SK-N-SH (cell line): ENCODE measurements around the gene PPIH. TPM values are rescaled to one million over a fixed set of nuclear protein-coding genes. Genes with fewer than 3 reads are reported as not detected.

ENCODE experiments used
- CTCF ChIA-PET: fragments of 300-600, 350-600 bp; formaldehyde crosslinking; extraction: SDS; loops from one replicate; lab custom pipeline; 2021; lab: Yijun Ruan, JAX
- POLR2A ChIA-PET: fragments of 350-600 bp; sonication (Branson Sonifier 250); formaldehyde crosslinking; extraction: SDS; loops from one replicate; lab custom pipeline; 2020; ENCODE audit warnings: antibody characterized with exemption, inconsistent platforms; lab: Yijun Ruan, JAX
- DNase-seq: peaks from one replicate; pipeline ENCODE4 v3.0.0; 2012
- H2AFZ ChIP-seq: fragments of 200-600 bp; sonication (generic); 2 replicates; pipeline ENCODE4 v1.8.1; 2016; ENCODE audit warnings: antibody characterized with exemption, mild to moderate bottlenecking, low read depth
- H3F3A ChIP-seq: fragments of 200-600 bp; sonication (generic); replicated peaks from 2 replicates; pipeline ENCODE3; 2016; ENCODE audit warnings: antibody characterized with exemption, mild to moderate bottlenecking; ENCODE audit not compliant: insufficient read depth
- H3K27ac ChIP-seq, 2 experiments: fragments of 200-500 bp in 1 of 2; fragments of 200-600 bp in 1 of 2; sonication (Bioruptor generic) in 1 of 2; sonication (generic), shearing (Covaris generic) in 1 of 2; 2 replicates each; pipeline versions ENCODE4 v1.5.1 to v1.6.1; 2014 to 2016; ENCODE audit warnings: low read depth in 2 of 2, inconsistent platforms in 1 of 2, low read length in 1 of 2, mild to moderate bottlenecking in 1 of 2, mixed read lengths in 1 of 2
- H3K27me3 ChIP-seq: fragments of 200-600 bp; sonication (generic), shearing (Covaris generic); 2 replicates; pipeline ENCODE4 v1.6.1; 2016; ENCODE audit warnings: mixed run types; ENCODE audit not compliant: insufficient read depth
- H3K36me3 ChIP-seq, 2 experiments: fragments of 200-500 bp in 1 of 2; fragments of 200-600 bp in 1 of 2; sonication (Bioruptor generic) in 1 of 2; sonication (generic) in 1 of 2; replicated peaks in 1 of 2; 2 replicates each; pipeline versions ENCODE3 to v1.5.1; 2014 to 2016; ENCODE audit warnings: low read length in 1 of 2, mild to moderate bottlenecking in 1 of 2; ENCODE audit not compliant: insufficient read depth in 2 of 2, control insufficient read depth in 1 of 2
- H3K4me1 ChIP-seq, 2 experiments: fragments of 200-500 bp in 1 of 2; fragments of 200-600 bp in 1 of 2; sonication (Bioruptor generic) in 1 of 2; sonication (generic), shearing (Covaris generic) in 1 of 2; 2 replicates each; pipeline versions ENCODE4 v1.5.1 to v1.6.1; 2014 to 2016; ENCODE audit warnings: low read depth in 1 of 2, low read length in 1 of 2, mixed run types in 1 of 2; ENCODE audit not compliant: insufficient read depth in 2 of 2, control insufficient read depth in 1 of 2
- H3K4me2 ChIP-seq: fragments of 200-600 bp; sonication (generic), shearing (Covaris generic); 2 replicates; pipeline ENCODE4 v1.6.1; 2017; ENCODE audit warnings: mixed run types
- H3K4me3 ChIP-seq, 2 experiments: fragments of 200-500 bp in 1 of 2; fragments of 200-600 bp in 1 of 2; sonication (Bioruptor generic) in 1 of 2; sonication (generic), shearing (Covaris generic) in 1 of 2; 2 replicates each; pipeline versions ENCODE4 v1.5.1 to v1.8.1; 2014 to 2016; ENCODE audit warnings: low read depth in 2 of 2, inconsistent platforms in 1 of 2, low read length in 1 of 2, mild to moderate bottlenecking in 1 of 2, mixed read lengths in 1 of 2, moderate library complexity in 1 of 2
- H3K79me2 ChIP-seq: fragments of 200-600 bp; sonication (generic); 2 replicates; pipeline ENCODE4 v1.8.1; 2017; ENCODE audit warnings: mild to moderate bottlenecking; ENCODE audit not compliant: insufficient read depth
- H3K9ac ChIP-seq: fragments of 200-600 bp; sonication (generic); 2 replicates; pipeline ENCODE4 v1.6.1; 2017; ENCODE audit warnings: mixed run types
- H3K9me2 ChIP-seq: fragments of 200-600 bp; sonication (generic); 2 replicates; pipeline ENCODE4 v1.6.1; 2017; ENCODE audit warnings: mixed run types
- H3K9me3 ChIP-seq: fragments of 200-600 bp; sonication (generic); 2 replicates; pipeline ENCODE4 v1.6.1; 2017; ENCODE audit warnings: mixed run types, mild to moderate bottlenecking, moderate library complexity
- H4K20me1 ChIP-seq: fragments of 200-600 bp; sonication (generic); 2 replicates; pipeline ENCODE4 v1.6.1; 2017; ENCODE audit warnings: mild to moderate bottlenecking, mixed run types; ENCODE audit not compliant: insufficient read depth
- EZH2phosphoT487 ChIP-seq: fragments of 200-600 bp; sonication (generic); IDR thresholded peaks from 2 replicates; pipeline ENCODE4 v1.6.1; 2017; ENCODE audit warnings: low read depth, mixed run types, mild to moderate bottlenecking, antibody characterized with exemption, moderate library complexity, borderline replicate concordance
- FOXJ3 ChIP-seq: sonication (generic); formaldehyde crosslinking; IDR thresholded peaks from 2 replicates; pipeline ENCODE4 v1.5.1; 2020; ENCODE audit warnings: mild to moderate bottlenecking, missing genetic modification reagents
- GATA2 ChIP-seq: sonication (generic); formaldehyde crosslinking; IDR thresholded peaks from 2 replicates; pipeline ENCODE4 v1.5.0; 2020; ENCODE audit warnings: mild to moderate bottlenecking, missing genetic modification reagents
- IRF3 ChIP-seq: fragments of 150-350 bp; IDR thresholded peaks from 2 replicates; pipeline ENCODE4 v1.6.1; 2016; ENCODE audit warnings: mild to moderate bottlenecking, low read depth, low read length
- MXI1 ChIP-seq: IDR thresholded peaks from 2 replicates; pipeline ENCODE4 v1.6.1; 2012; ENCODE audit warnings: mild to moderate bottlenecking, low read depth, low read length, improper control_type of control experiment
- NFIC ChIP-seq: IDR thresholded peaks from 2 replicates; pipeline ENCODE4 v1.4.0; 2012; ENCODE audit warnings: borderline replicate concordance
- NRF1 ChIP-seq: IDR thresholded peaks from 2 replicates; pipeline ENCODE4 v1.6.1; 2012; ENCODE audit warnings: low read depth, mild to moderate bottlenecking, low read length
- REST ChIP-seq: IDR thresholded peaks from 2 replicates; pipeline ENCODE4 v1.6.1; 2012; ENCODE audit warnings: mild to moderate bottlenecking, low read depth, low read length, moderate library complexity
- RFX5 ChIP-seq: IDR thresholded peaks from 2 replicates; pipeline ENCODE4 v1.6.1; 2012; ENCODE audit warnings: mild to moderate bottlenecking, improper control_type of control experiment, low read length
- TCF12 ChIP-seq: IDR thresholded peaks from 2 replicates; pipeline ENCODE4 v1.4.0; 2012
- TEAD4 ChIP-seq: IDR thresholded peaks from 2 replicates; pipeline ENCODE4 v1.4.0; 2012; ENCODE audit warnings: mild to moderate bottlenecking, borderline replicate concordance; ENCODE audit not compliant: insufficient read depth
- USF1 ChIP-seq: IDR thresholded peaks from 2 replicates; pipeline ENCODE4 v1.4.0; 2012; ENCODE audit warnings: low read depth, borderline replicate concordance
- USF2 ChIP-seq: fragments of 150-350 bp; IDR thresholded peaks from 2 replicates; pipeline ENCODE4 v1.6.1; 2017; ENCODE audit warnings: antibody characterized with exemption, low read length, low read depth, borderline replicate concordance
- ZBTB33 ChIP-seq: IDR thresholded peaks from 2 replicates; pipeline ENCODE4 v1.4.0; 2012; ENCODE audit warnings: low read depth, borderline replicate concordance
- WGBS: methylation state at CpG from one replicate; pipeline ENCODE4 v1.1.6; 2017; ENCODE audit warnings: low lambda C conversion rate; 5-methylcytosine and 5-hydroxymethylcytosine counted together
- polyA plus RNA-seq, 3 experiments: library from polyadenylated mRNA; depleted of rRNA; stranded (reverse); fragments of >200 nt; gene quantifications; 2 replicates each; pipeline ENCODE4 v1.2.3, GENCODE V29; 2012

PPIH gene
- polyA plus RNA-seq, 1 of the 3 experiments (the other 2 are of a cell fraction) = 89.1 TPM

GRCh38 chr1:42675467-42675866, 17.2 kb downstream of the PPIH start:
- Histone ChIP-seq H3K27me3 (no peaks in the 10 kb centered on the region), H2AFZ (no peak overlapping the region), H3K27ac (no peak overlapping the region), H3K79me2 (no peaks in the 10 kb centered on the region), H3K4me1 (peaks cover 0 to 2% of the 10 kb centered on the region in 2 experiments; a peak in 2 of 4 replicates), H3K9me3 (no peaks in the 10 kb centered on the region), H3K4me2 (no peak overlapping the region), H3K36me3 (peaks cover 6 to 19% of the 10 kb centered on the region in 2 experiments), H3K9me2 (no peaks in the 10 kb centered on the region), H3K9ac (no peak overlapping the region), H3K4me3 (no peak overlapping the region), H4K20me1 (no peaks in the 10 kb centered on the region), H3F3A (no peaks in the 10 kb centered on the region)
- DNase-seq = no peak
- CTCF ChIA-PET = interaction anchor here (1.5 to 2.8 kb wide), 2 partner anchors 17 to 72 kb away, joined by 5 to 10 read pairs; partner anchors contain the start of gene PPIH
- TF ChIP-seq TEAD4 = no peak
- no peak for TF ChIP-seq USF1
- no peak for TF ChIP-seq GATA2
- no peak for TF ChIP-seq REST
- TF ChIP-seq TCF12 = no peak
- no peak for TF ChIP-seq ZBTB33
- no peak for TF ChIP-seq IRF3
- TF ChIP-seq RFX5 = no peak
- TF ChIP-seq FOXJ3 (CRISPR knock-in tag) = no peak
- no peak for TF ChIP-seq MXI1
- no peak for TF ChIP-seq EZH2phosphoT487
- TF ChIP-seq NFIC = no peak
- TF ChIP-seq USF2 = no peak
- TF ChIP-seq NRF1 = no peak
- POLR2A ChIA-PET = no interaction called here
- WGBS = 96% methylated on average over 3 of the region's 3 CpGs
